T-helper 17 cell (primary cell): ENCODE measurements around the gene NAP1L4. TPM values are rescaled to one million over a fixed set of nuclear protein-coding genes. Genes with fewer than 3 reads are reported as not detected.
A peak's percentile ranks its signal among the peaks of the same experiment; 100 is the strongest.
"Not testable (repeated sequence)": the region's sequence is repeated elsewhere in the genome, so short reads cannot be mapped to it uniquely, and the experiment has no call there.

Experiments
- ATAC-seq: fragments of 150-1000 bp; cut with Tn5 transposase; 2 replicates; pipeline ENCODE4 v1.10.0; 2021; ENCODE audit warnings: mild to moderate bottlenecking, moderate library complexity
- DNase-seq, 3 donors: peaks; one replicate each; pipeline versions ENCODE4 v3.0.0 to v3.0.0-alpha.2; 2020 to 2021
- H3K9me3 ChIP-seq: one replicate; pipeline ENCODE4 v1.7.0; 2013; ENCODE audit warnings: low read length, mild to moderate bottlenecking; ENCODE audit not compliant: control insufficient read depth, poor library complexity, severe bottlenecking
- H3K27ac Mint-ChIP-seq: one replicate; pipeline ENCODE4 v1.8.0; 2022; ENCODE audit warnings: mild to moderate bottlenecking, moderate library complexity, mixed read lengths
- H3K27me3 Mint-ChIP-seq: one replicate; pipeline ENCODE4 v1.8.0; 2022; ENCODE audit warnings: mixed read lengths
- H3K36me3 Mint-ChIP-seq: one replicate; pipeline ENCODE4 v1.8.0; 2022; ENCODE audit warnings: low read depth, mixed read lengths
- H3K4me1 Mint-ChIP-seq: one replicate; pipeline ENCODE4 v1.8.0; 2022; ENCODE audit warnings: mild to moderate bottlenecking, mixed read lengths
- H3K4me3 Mint-ChIP-seq: one replicate; pipeline ENCODE4 v1.8.0; 2022; ENCODE audit warnings: mild to moderate bottlenecking, moderate library complexity, mixed read lengths
- total RNA-seq, 4 donors: library from RNA in 2 of 4; stranded (reverse) in 2 of 4; gene quantifications; one replicate each; pipeline ENCODE4 v1.2.3 and lab custom pipeline; 2022 to 2026

Gene NAP1L4
- total RNA-seq, 2 donors from 2014 or later: 229 to 275 TPM

GRCh38 chr11:2940147-2940920 lies 51.8 kb downstream of the NAP1L4 start:
- H3K4me3 Mint-ChIP-seq: no peak overlapping the region
- peaks cover 7% of the 10 kb centered on the region for H3K4me1 Mint-ChIP-seq
- H3K9me3 ChIP-seq: peaks cover 4% of the 10 kb centered on the region
- H3K27ac Mint-ChIP-seq: peak overlapping the region; percentile 70
- ATAC-seq: peak; percentile 64
- DNase-seq: no peak
- H3K27me3 Mint-ChIP-seq: no peaks in the 10 kb centered on the region
- H3K36me3 Mint-ChIP-seq: no peaks in the 10 kb centered on the region

GRCh38 chr11:2938458-2939418 lies 53.4 kb downstream of the NAP1L4 start:
- DNase-seq, H3K36me3 Mint-ChIP-seq, ATAC-seq, H3K4me1 Mint-ChIP-seq, H3K9me3 ChIP-seq, H3K27me3 Mint-ChIP-seq: not testable (repeated sequence)
- peak overlapping the region; percentile 70 for H3K27ac Mint-ChIP-seq
- H3K4me3 Mint-ChIP-seq: peak overlapping the region; percentile 55

- H3K27me3 Mint-ChIP-seq, ATAC-seq, H3K36me3 Mint-ChIP-seq, H3K9me3 ChIP-seq, H3K4me1 Mint-ChIP-seq: not testable (repeated sequence)
- peak overlapping the region; percentile 1 for H3K4me3 Mint-ChIP-seq
- DNase-seq: peak in 1 of 3 donors; percentile 1
- peak overlapping the region; percentile 70 for H3K27ac Mint-ChIP-seq
Observed at GRCh38 chr11:2937641-2938457, 54.3 kb downstream of the NAP1L4 start.

GRCh38 chr11:2934611-2935239 lies 57.4 kb downstream of the NAP1L4 start:
- no peaks in the 10 kb centered on the region for H3K27me3 Mint-ChIP-seq
- peaks cover 4% of the 10 kb centered on the region for H3K9me3 ChIP-seq
- H3K4me3 Mint-ChIP-seq: no peak overlapping the region
- no peaks in the 10 kb centered on the region for H3K36me3 Mint-ChIP-seq
- no peak for ATAC-seq
- no peak for DNase-seq
- no peak overlapping the region for H3K27ac Mint-ChIP-seq
- H3K4me1 Mint-ChIP-seq: peaks cover 12% of the 10 kb centered on the region

DNA sequence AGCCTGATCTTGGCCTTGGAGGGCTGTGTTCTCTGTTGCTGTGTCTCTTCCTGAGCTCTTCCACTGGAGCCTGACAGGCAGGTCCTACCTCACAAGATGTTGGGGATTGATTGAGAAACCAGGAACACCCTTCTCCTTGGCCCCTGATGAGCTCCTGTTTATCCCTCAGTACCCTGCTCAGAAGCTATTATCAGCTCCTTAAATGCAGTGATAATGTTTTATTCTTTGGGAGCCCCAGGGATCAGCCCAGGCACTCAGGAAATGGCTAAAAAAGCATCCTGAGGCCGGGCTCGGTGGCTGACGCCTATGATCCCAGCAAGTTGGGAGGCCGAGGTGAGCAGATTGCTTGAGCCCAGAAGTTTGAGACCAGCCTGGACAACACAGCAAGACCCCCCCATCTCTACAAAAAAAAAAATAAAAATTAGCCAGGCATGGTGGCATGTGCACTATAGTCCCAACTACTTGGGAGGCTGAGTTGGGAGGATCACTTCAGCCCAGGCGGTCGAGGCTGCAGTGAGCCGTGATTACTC lies 58.0 kb downstream of the NAP1L4 start:
- H3K4me3 Mint-ChIP-seq: no peak overlapping the region
- peak overlapping the region; percentile 83 for H3K27ac Mint-ChIP-seq

DNA sequence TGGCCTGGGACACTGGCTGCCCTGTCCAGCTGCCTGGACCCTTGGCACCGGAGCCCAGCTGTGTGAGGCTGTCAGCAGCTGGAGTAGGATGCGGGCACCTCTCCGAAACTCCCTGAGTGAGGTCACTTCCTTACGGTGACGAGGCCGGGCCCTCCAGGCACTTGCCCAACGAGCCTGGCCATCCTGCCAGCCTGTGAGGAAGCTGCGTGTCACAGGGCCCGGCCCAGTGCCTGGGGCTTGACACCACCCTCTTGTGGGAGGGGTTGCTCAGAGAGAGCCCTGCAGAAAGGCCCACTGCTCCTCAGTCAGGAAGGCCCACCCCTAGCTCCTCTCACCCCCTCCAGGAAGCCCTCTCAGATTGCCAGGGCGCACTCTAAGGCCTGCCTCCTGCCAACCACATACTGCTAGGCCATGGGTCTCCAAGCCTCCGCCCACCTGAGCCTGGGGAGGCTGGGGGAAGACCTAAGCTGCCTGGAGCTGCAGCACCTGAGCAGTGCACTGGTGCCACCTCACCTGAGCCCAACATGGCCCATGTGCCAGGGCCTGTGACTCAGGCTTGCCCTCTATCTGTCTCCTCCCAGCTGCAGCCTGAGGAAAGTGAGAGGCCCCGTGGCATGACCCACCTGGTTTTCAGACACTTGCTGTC lies 58.6 kb downstream of the NAP1L4 start:
- DNase-seq (peak; percentile 36 to 38 (median 37)), ATAC-seq (peak; percentile 75)
- H3K27me3 Mint-ChIP-seq: no peaks in the 10 kb centered on the region
- H3K27ac Mint-ChIP-seq: peak overlapping the region; percentile 83
- peaks cover 4% of the 10 kb centered on the region for H3K9me3 ChIP-seq
- H3K4me3 Mint-ChIP-seq: no peak overlapping the region
- peaks cover 12% of the 10 kb centered on the region for H3K4me1 Mint-ChIP-seq
- no peaks in the 10 kb centered on the region for H3K36me3 Mint-ChIP-seq

More for the DNA sequence above, 58.0 kb downstream of the NAP1L4 start:
- Mint-ChIP-seq H3K4me1 (peaks cover 12% of the 10 kb centered on the region), H3K36me3 (no peaks in the 10 kb centered on the region), H3K27me3 (no peaks in the 10 kb centered on the region)
- H3K9me3 ChIP-seq: peaks cover 4% of the 10 kb centered on the region
- ATAC-seq (no peak), DNase-seq (no peak)

DNA sequence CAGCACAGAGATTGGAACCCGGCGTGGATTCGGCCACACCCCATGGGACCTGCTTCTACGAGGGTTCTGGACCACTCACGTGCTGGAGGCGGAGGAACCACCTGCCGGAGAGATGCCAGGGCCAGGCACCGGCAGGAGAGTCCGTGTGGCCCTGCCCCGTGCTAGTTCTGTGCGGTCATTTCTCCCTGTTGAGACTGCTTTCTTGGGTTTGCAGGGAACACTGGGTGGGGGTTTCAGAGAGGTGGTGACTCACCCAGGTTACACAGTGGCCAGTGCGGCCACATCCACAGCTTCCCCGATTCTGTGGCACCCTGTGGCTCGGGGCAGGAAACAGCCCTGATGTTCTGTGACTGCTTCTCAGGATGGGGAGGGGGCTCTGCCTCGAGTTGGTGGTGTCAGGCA lies 59.3 kb downstream of the NAP1L4 start:
- peaks cover 5% of the 10 kb centered on the region for H3K27me3 Mint-ChIP-seq
- peak overlapping the region; percentile 83 for H3K27ac Mint-ChIP-seq
- H3K9me3 ChIP-seq: peaks cover 3% of the 10 kb centered on the region
- no peaks in the 10 kb centered on the region for H3K36me3 Mint-ChIP-seq
- H3K4me3 Mint-ChIP-seq: no peak overlapping the region
- ATAC-seq: peak; percentile 12
- peaks cover 17% of the 10 kb centered on the region for H3K4me1 Mint-ChIP-seq
- no peak for DNase-seq

DNA sequence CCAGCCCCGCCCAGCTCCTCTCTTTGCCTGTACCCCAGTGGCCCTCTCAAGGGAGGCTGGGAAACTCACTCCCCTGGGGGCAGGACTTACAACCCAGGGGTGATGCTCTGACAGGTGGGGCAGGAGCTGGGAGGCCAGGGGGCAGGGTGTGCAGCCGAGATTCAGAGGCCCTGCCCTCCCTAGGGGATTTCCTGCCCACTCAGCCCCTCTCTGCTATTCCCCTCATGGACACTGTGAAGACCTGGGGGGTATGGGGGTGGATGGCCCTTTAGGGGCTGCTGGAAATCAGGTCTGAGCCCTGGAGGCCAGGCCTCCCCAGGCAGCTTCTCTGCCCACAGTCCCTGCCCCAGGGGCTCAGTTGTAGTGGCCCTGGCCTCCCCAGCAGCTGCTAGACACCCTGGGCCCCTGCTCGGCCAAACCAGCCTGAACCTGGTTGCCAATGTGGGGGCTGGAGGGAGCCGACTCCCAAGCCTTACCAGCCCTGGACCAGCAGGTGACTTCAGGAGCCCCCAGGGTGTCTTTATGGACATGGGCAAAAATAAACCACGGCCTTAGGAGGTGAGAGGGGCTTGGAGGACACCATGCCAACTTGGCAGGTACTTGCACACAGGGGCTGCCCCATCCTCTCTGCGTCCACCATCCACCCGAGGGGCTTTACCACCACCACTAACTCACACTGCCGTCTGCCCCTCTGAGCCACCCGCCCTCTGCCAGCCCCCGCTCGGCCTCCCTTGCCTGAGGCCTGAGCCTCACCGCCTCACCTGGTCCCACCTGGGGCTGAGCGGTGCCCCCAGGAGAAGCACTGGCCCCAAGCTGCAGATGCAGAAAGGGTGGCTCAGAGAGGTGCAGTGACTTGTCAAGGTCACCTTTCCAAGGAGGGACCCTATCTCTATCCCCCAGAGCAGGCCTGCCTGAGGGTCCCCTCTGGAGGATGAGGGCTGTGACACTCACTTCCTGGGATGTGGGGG lies 60.1 kb downstream of the NAP1L4 start:
- H3K27ac Mint-ChIP-seq: peak overlapping the region; percentile 86

GRCh38 chr11:2931420-2931746 lies 60.7 kb downstream of the NAP1L4 start:
- Mint-ChIP-seq H3K4me1 (peaks cover 20% of the 10 kb centered on the region), H3K36me3 (no peaks in the 10 kb centered on the region), H3K27ac (peak overlapping the region; percentile 86), H3K27me3 (peaks cover 9% of the 10 kb centered on the region), H3K4me3 (peak overlapping the region; percentile 49)
- H3K9me3 ChIP-seq: no peaks in the 10 kb centered on the region
- ATAC-seq (no peak), DNase-seq (no peak)

More for the DNA sequence above, 60.1 kb downstream of the NAP1L4 start:
- no peaks in the 10 kb centered on the region for H3K9me3 ChIP-seq
- ATAC-seq: no peak
- H3K4me1 Mint-ChIP-seq: peaks cover 20% of the 10 kb centered on the region
- no peaks in the 10 kb centered on the region for H3K36me3 Mint-ChIP-seq
- DNase-seq: no peak
- peaks cover 9% of the 10 kb centered on the region for H3K27me3 Mint-ChIP-seq
- H3K4me3 Mint-ChIP-seq: peak overlapping the region; percentile 49

DNA sequence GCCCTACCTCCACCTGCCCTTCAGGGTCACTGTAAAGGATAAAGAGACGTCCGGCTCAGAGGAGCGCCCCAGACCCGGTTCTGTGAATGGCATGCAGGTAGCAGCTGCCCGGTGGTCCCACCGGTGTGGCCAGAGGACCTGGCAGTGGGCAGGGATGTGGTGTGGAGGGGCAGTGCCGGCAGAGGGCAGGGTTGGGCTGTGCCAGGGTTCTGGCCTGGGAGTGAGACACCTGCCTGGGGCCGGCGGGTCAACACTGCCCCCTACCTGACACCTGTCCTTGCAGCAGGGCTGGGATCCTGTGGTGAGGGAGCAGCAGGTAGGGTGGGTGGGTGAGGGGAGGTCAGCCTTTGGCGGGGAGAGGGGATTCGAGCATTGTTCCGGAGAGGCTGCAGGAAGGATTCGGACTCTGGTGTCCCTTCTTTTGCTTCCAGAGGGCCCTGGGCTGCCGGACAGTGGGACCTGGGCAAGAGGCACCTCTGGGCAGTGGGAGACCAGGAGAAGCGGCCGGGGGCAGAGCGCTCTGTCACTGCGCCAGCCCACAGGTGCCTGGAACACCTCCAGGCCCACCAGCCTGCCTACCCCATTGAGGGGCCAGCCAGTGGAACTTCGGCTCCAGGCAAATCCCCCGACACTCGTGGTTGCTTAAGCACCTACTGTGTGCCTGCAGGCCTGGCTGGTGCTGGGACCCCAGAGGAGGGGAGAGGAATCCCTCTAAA lies 61.3 kb downstream of the NAP1L4 start:
- H3K9me3 ChIP-seq: no peaks in the 10 kb centered on the region
- H3K4me1 Mint-ChIP-seq: peaks cover 20% of the 10 kb centered on the region
- H3K36me3 Mint-ChIP-seq: no peaks in the 10 kb centered on the region
- ATAC-seq (no peak), DNase-seq (no peak)
- peak overlapping the region; percentile 90 for H3K4me3 Mint-ChIP-seq
- H3K27ac Mint-ChIP-seq: peak overlapping the region; percentile 86
- peaks cover 9% of the 10 kb centered on the region for H3K27me3 Mint-ChIP-seq
